ENCODE results near the gene CWH43. TPM values are rescaled to one million over a fixed set of nuclear protein-coding genes. Genes with fewer than 3 reads are reported as not detected.

Gene CWH43
- total RNA-seq, 1 experiment from 2014 or later = 3.0 TPM

- DNase-seq (no peak), ATAC-seq (no peak)
- Histone ChIP-seq H3K36me3 (ENCODE audit: low read depth, low read length) (no peaks in the 10 kb centered on the region), H3F3A (ENCODE audit: low read length, unreplicated experiment) (no peaks in the 10 kb centered on the region), H4K20me1 (ENCODE audit: low read length) (no peaks in the 10 kb centered on the region), H3K9me2 (replicated peaks; ENCODE audit: low read length) (no peaks in the 10 kb centered on the region), H3K27ac (ENCODE audit: low read length) (no peak overlapping the region), H3K4me2 (ENCODE audit: low read length) (peak overlapping the region; percentile 8; the same call in 1 of the 2 replicates), H3K9me3 (ENCODE audit: low read length) (no peaks in the 10 kb centered on the region), H3K4me1 (ENCODE audit: insufficient read depth, low read length) (peaks cover 39% of the 10 kb centered on the region), H3K9ac (ENCODE audit: low read length) (no peak overlapping the region), H2AFZ (ENCODE audit: low read length) (no peak overlapping the region), H3K79me2 (ENCODE audit: low read length) (no peaks in the 10 kb centered on the region), H3K27me3 (ENCODE audit: low read length) (no peaks in the 10 kb centered on the region), H3K4me3 (ENCODE audit: low read length) (no peak overlapping the region)
- TF ChIP-seq EZH2phosphoT487 (IDR thresholded peaks at IDR 0.05; ENCODE audit: borderline replicate concordance, low read length) (no peak), CTCF (conservative IDR thresholded peaks at IDR 0.05; ENCODE audit: low read depth, low read length) (no peak), EZH2 (IDR thresholded peaks at IDR 0.05; ENCODE audit: low read length, unreplicated experiment) (no peak)
- ChIA-PET POLR2A (ENCODE audit: unreplicated experiment) (no interaction called here), CTCF (no interaction called here)
- BruUV-seq (replicated peaks) = no TSS peak
- intact Hi-C loops (cut with micrococcal nuclease) = no loop called here
These were observed 27.5 kb upstream of the CWH43 start for GRCh38 chr4:48958582-48958981.

GRCh38 chr4:48960988-48961635 lies 25.0 kb upstream of the CWH43 start:
- DNase-seq (no peak), ATAC-seq (no peak)
- ChIA-PET POLR2A (ENCODE audit: unreplicated experiment) (interaction anchor here (0.7 kb wide), 1 partner anchor 181 kb away, joined by 4 read pairs; no protein-coding TSS in a partner anchor), CTCF (interaction anchor here (0.6 kb wide), 1 partner anchor 110 kb away, joined by 4 read pairs; no protein-coding TSS in a partner anchor)
- no peak overlapping the region for H3K9ac ChIP-seq (ENCODE audit: low read length)
- no peak for TF ChIP-seq EZH2phosphoT487 (IDR thresholded peaks at IDR 0.05; ENCODE audit: borderline replicate concordance, low read length)
- no peak for TF ChIP-seq EZH2 (IDR thresholded peaks at IDR 0.05; ENCODE audit: low read length, unreplicated experiment)
- TF ChIP-seq CTCF (conservative IDR thresholded peaks at IDR 0.05; ENCODE audit: low read depth, low read length) = no peak
- no peak overlapping the region for H2AFZ ChIP-seq (ENCODE audit: low read length)
- intact Hi-C loops (cut with micrococcal nuclease) = loop anchor here (5.0 kb wide), 1 partner anchor 279 kb away; no protein-coding TSS in a partner anchor
- no peak overlapping the region for H3K4me3 ChIP-seq (ENCODE audit: low read length)
- no peaks in the 10 kb centered on the region for H3K9me3 ChIP-seq (ENCODE audit: low read length)
- no peaks in the 10 kb centered on the region for H3K79me2 ChIP-seq (ENCODE audit: low read length)
- H3F3A ChIP-seq (ENCODE audit: low read length, unreplicated experiment) = no peaks in the 10 kb centered on the region
- H3K27me3 ChIP-seq (ENCODE audit: low read length) = no peaks in the 10 kb centered on the region
- H3K36me3 ChIP-seq (ENCODE audit: low read depth, low read length) = no peaks in the 10 kb centered on the region
- no TSS peak for BruUV-seq (replicated peaks)
- peaks cover 20% of the 10 kb centered on the region for H3K4me1 ChIP-seq (ENCODE audit: insufficient read depth, low read length)
- H3K27ac ChIP-seq (ENCODE audit: low read length) = no peak overlapping the region
- no peaks in the 10 kb centered on the region for H4K20me1 ChIP-seq (ENCODE audit: low read length)
- H3K9me2 ChIP-seq (replicated peaks; ENCODE audit: low read length) = no peaks in the 10 kb centered on the region
- no peak overlapping the region for H3K4me2 ChIP-seq (ENCODE audit: low read length)

- ATAC-seq (no peak), DNase-seq (no peak)
- CTCF ChIA-PET = no interaction called here
- Histone ChIP-seq H3K4me1 (ENCODE audit: insufficient read depth, low read length) (peaks cover 19% of the 10 kb centered on the region), H3K36me3 (ENCODE audit: low read depth, low read length) (no peaks in the 10 kb centered on the region), H3K9me2 (replicated peaks; ENCODE audit: low read length) (no peaks in the 10 kb centered on the region), H3K4me3 (ENCODE audit: low read length) (no peak overlapping the region), H3K79me2 (ENCODE audit: low read length) (no peaks in the 10 kb centered on the region), H2AFZ (ENCODE audit: low read length) (no peak overlapping the region), H3K9me3 (ENCODE audit: low read length) (no peaks in the 10 kb centered on the region), H3K9ac (ENCODE audit: low read length) (no peak overlapping the region), H3K4me2 (ENCODE audit: low read length) (no peak overlapping the region), H4K20me1 (ENCODE audit: low read length) (no peaks in the 10 kb centered on the region), H3F3A (ENCODE audit: low read length, unreplicated experiment) (no peaks in the 10 kb centered on the region), H3K27ac (ENCODE audit: low read length) (no peak overlapping the region), H3K27me3 (ENCODE audit: low read length) (no peaks in the 10 kb centered on the region)
- intact Hi-C loops (cut with micrococcal nuclease) = loop anchor here (1.0 to 5.0 kb wide), 5 partner anchors 19 to 384 kb away; partner anchors contain the start of gene FRYL
- TF ChIP-seq EZH2 (IDR thresholded peaks at IDR 0.05; ENCODE audit: low read length, unreplicated experiment) (no peak), CTCF (conservative IDR thresholded peaks at IDR 0.05; ENCODE audit: low read depth, low read length) (no peak), EZH2phosphoT487 (IDR thresholded peaks at IDR 0.05; ENCODE audit: borderline replicate concordance, low read length) (no peak)
- POLR2A ChIA-PET (ENCODE audit: unreplicated experiment) = no interaction called here
- BruUV-seq (replicated peaks) = no TSS peak
These were observed 23.4 kb upstream of the CWH43 start for GRCh38 chr4:48962636-48963035.

Data from PC-3 (cell line).